ENCODE data around the gene DMRTC2.
"Not testable (repeated sequence)": the region's sequence is repeated elsewhere in the genome, so short reads cannot be mapped to it uniquely, and the experiment has no call there.

The DMRTC2 gene

GRCh38 chr19:41870401-41870873, 25.6 kb downstream of the DMRTC2 start:
- intact Hi-C loops (cut with DNase I; ENCODE audit: low total_unique reads) = no loop called here
- no peak for TF ChIP-seq CTCF (IDR thresholded peaks at IDR 0.05)
- no peaks in the 10 kb centered on the region for H3K27me3 ChIP-seq
- H3K4me3 ChIP-seq = no peak overlapping the region
- peaks cover 0 to 8% (median 0%) of the 10 kb centered on the region in 4 donors for H3K4me1 ChIP-seq
- DNase-seq = no peak
- H3K9me3 ChIP-seq = no peaks in the 10 kb centered on the region
- H3K36me3 ChIP-seq = peaks cover 37 to 71% (median 54%) of the 10 kb centered on the region in 3 donors
- no peak overlapping the region for H3K27ac ChIP-seq

GRCh38 chr19:41871573-41872383, 26.9 kb downstream of the DMRTC2 start:
- Histone ChIP-seq H3K4me3 (no peak overlapping the region), H3K9me3 (no peaks in the 10 kb centered on the region), H3K27ac (no peak overlapping the region), H3K27me3 (no peaks in the 10 kb centered on the region), H3K4me1 (no peaks in the 10 kb centered on the region), H3K36me3 (peaks cover 34 to 59% (median 46%) of the 10 kb centered on the region in 3 donors)
- intact Hi-C loops (cut with DNase I; ENCODE audit: low total_unique reads) = no loop called here
- no peak for TF ChIP-seq CTCF (IDR thresholded peaks at IDR 0.05)
- DNase-seq = no peak

- peaks cover 31 to 53% (median 45%) of the 10 kb centered on the region in 3 donors for H3K36me3 ChIP-seq
- H3K9me3 ChIP-seq = no peaks in the 10 kb centered on the region
- intact Hi-C loops (cut with DNase I; ENCODE audit: low total_unique reads) = no loop called here
- no peak overlapping the region for H3K27ac ChIP-seq
- no peak for DNase-seq
- no peak for TF ChIP-seq CTCF (IDR thresholded peaks at IDR 0.05)
- no peaks in the 10 kb centered on the region for H3K27me3 ChIP-seq
- no peak overlapping the region for H3K4me3 ChIP-seq
- no peaks in the 10 kb centered on the region for H3K4me1 ChIP-seq
Measured at GRCh38 chr19:41872384-41872774, 27.5 kb downstream of the DMRTC2 start.

- intact Hi-C loops (cut with DNase I; ENCODE audit: low total_unique reads) = no loop called here
- no peak for DNase-seq
- Histone ChIP-seq H3K9me3 (no peaks in the 10 kb centered on the region), H3K4me1 (no peaks in the 10 kb centered on the region), H3K4me3 (no peak overlapping the region), H3K36me3 (peaks cover 31 to 46% (median 39%) of the 10 kb centered on the region in 3 donors), H3K27me3 (no peaks in the 10 kb centered on the region), H3K27ac (no peak overlapping the region)
- peak in 1 of 2 experiments; percentile 36 for TF ChIP-seq CTCF (IDR thresholded peaks at IDR 0.05)
Measured at GRCh38 chr19:41872775-41873647, 28.2 kb downstream of the DMRTC2 start.

- H3K4me1 ChIP-seq; intact Hi-C loops (cut with DNase I; ENCODE audit: low total_unique reads); H3K4me3 ChIP-seq; H3K27ac ChIP-seq; DNase-seq; H3K27me3 ChIP-seq; H3K9me3 ChIP-seq: not testable (repeated sequence)
- peaks cover 6 to 17% (median 11%) of the 10 kb centered on the region in 3 donors for H3K36me3 ChIP-seq
Measured at GRCh38 chr19:41875973-41876372, 31.1 kb downstream of the DMRTC2 start.

Measured in tibial artery (tissue), 4 donors.